ENCODE results near the gene PHLDB2. TPM values are rescaled to one million over a fixed set of nuclear protein-coding genes. Genes with fewer than 3 reads are reported as not detected.

PHLDB2 gene
- total RNA-seq, 1 donor from 2014 or later = 59.1 TPM

DNA sequence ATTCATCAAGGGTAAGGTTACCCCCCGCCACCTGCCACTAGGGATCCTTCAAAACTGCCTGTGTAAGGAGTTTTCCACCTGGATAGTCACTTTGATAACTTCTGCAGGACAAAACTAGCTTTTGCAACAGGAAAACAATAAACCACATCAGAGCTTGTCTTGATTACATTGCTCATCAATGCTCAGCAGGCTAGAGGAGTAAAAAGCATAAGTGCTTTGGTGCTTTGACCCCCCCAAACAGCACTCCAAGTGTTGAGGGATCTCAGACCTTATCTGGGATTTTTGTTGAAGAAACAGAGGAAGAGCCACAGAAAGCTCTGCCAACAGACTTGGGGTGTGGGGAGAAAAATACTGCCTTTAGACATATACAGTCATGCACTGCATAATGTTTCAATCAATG, 10.8 kb upstream of the PHLDB2 start:
- no peak overlapping the region for H3K4me3 Mint-ChIP-seq (ENCODE audit: low read depth)
- no peak overlapping the region for H3K27ac Mint-ChIP-seq
- DNase-seq (ENCODE audit: low spot score, unreplicated experiment) = no peak
- TF ChIP-seq, protein P1, sequence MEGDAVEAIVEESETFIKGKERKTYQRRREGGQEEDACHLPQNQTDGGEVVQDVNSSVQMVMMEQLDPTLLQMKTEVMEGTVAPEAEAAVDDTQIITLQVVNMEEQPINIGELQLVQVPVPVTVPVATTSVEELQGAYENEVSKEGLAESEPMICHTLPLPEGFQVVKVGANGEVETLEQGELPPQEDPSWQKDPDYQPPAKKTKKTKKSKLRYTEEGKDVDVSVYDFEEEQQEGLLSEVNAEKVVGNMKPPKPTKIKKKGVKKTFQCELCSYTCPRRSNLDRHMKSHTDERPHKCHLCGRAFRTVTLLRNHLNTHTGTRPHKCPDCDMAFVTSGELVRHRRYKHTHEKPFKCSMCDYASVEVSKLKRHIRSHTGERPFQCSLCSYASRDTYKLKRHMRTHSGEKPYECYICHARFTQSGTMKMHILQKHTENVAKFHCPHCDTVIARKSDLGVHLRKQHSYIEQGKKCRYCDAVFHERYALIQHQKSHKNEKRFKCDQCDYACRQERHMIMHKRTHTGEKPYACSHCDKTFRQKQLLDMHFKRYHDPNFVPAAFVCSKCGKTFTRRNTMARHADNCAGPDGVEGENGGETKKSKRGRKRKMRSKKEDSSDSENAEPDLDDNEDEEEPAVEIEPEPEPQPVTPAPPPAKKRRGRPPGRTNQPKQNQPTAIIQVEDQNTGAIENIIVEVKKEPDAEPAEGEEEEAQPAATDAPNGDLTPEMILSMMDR (IDR thresholded peaks at IDR 0.05; ENCODE audit: unreplicated experiment) = no peak
- H3K9me3 Mint-ChIP-seq (ENCODE audit: low read depth) = no peaks in the 10 kb centered on the region
- H3K36me3 Mint-ChIP-seq (ENCODE audit: insufficient read depth) = peaks cover 13% of the 10 kb centered on the region
- H3K4me1 Mint-ChIP-seq (ENCODE audit: low read depth) = peaks cover 10% of the 10 kb centered on the region
- no peaks in the 10 kb centered on the region for H3K27me3 Mint-ChIP-seq

DNA sequence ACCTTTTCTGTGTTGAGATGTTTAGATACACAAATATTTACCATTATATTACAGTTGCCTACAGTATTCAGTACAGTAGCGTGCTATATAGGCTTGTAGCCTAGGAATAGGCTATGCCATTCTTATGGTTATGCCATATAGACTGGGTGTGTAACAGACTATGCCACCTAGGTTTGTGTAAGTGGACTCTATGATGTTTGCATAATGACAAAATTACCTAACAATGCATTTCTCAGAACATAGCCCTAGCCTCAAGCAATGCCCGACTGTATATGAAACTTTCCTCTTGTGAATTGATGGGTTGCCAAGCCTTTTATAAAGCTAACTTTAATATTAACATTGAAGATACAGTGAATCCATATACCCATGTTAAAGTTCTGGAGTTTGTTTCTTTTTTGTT, 10.3 kb upstream of the PHLDB2 start:
- TF ChIP-seq, protein P1 (IDR thresholded peaks at IDR 0.05; ENCODE audit: unreplicated experiment) = no peak
- no peak for DNase-seq (ENCODE audit: low spot score, unreplicated experiment)
- Mint-ChIP-seq H3K27me3 (no peaks in the 10 kb centered on the region), H3K4me1 (ENCODE audit: low read depth) (peaks cover 10% of the 10 kb centered on the region), H3K4me3 (ENCODE audit: low read depth) (no peak overlapping the region), H3K27ac (no peak overlapping the region), H3K36me3 (ENCODE audit: insufficient read depth) (peaks cover 13% of the 10 kb centered on the region), H3K9me3 (ENCODE audit: low read depth) (no peaks in the 10 kb centered on the region)

DNA sequence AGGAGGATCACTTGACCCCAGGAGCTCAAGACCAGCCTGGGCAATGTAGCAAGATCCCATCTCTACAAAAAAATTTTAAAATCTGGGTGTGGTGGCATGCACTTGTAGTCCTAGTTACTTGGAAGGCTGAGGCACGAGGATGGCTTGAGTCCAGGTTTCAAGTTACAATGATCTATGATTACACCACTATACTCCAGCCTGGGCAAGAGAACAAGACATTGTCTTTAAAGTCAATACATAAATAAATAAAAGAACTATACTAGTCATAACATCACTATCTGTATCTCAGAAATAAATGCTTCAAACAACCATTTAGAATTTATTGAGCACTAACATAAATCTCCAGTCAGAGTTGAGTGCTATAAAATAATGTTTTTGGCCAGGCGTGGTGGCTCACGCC, 8.5 kb upstream of the PHLDB2 start:
- no peaks in the 10 kb centered on the region for H3K27me3 Mint-ChIP-seq
- H3K4me3 Mint-ChIP-seq (ENCODE audit: low read depth) = no peak overlapping the region
- no peak for DNase-seq (ENCODE audit: low spot score, unreplicated experiment)
- H3K9me3 Mint-ChIP-seq (ENCODE audit: low read depth) = no peaks in the 10 kb centered on the region
- no peak overlapping the region for H3K27ac Mint-ChIP-seq
- peaks cover 17% of the 10 kb centered on the region for H3K4me1 Mint-ChIP-seq (ENCODE audit: low read depth)
- peaks cover 15% of the 10 kb centered on the region for H3K36me3 Mint-ChIP-seq (ENCODE audit: insufficient read depth)
- TF ChIP-seq, protein P1 (IDR thresholded peaks at IDR 0.05; ENCODE audit: unreplicated experiment) = no peak

- no peak overlapping the region for H3K4me3 Mint-ChIP-seq (ENCODE audit: low read depth)
- no peaks in the 10 kb centered on the region for H3K27me3 Mint-ChIP-seq
- peaks cover 17% of the 10 kb centered on the region for H3K4me1 Mint-ChIP-seq (ENCODE audit: low read depth)
- H3K27ac Mint-ChIP-seq = peak overlapping the region; percentile 7
- TF ChIP-seq, protein P1 (IDR thresholded peaks at IDR 0.05; ENCODE audit: unreplicated experiment) = no peak
- no peak for DNase-seq (ENCODE audit: low spot score, unreplicated experiment)
- no peaks in the 10 kb centered on the region for H3K9me3 Mint-ChIP-seq (ENCODE audit: low read depth)
- H3K36me3 Mint-ChIP-seq (ENCODE audit: insufficient read depth) = peaks cover 13% of the 10 kb centered on the region
These were observed 7.5 kb upstream of the PHLDB2 start for GRCh38 chr3:111851511-111851954.

DNA sequence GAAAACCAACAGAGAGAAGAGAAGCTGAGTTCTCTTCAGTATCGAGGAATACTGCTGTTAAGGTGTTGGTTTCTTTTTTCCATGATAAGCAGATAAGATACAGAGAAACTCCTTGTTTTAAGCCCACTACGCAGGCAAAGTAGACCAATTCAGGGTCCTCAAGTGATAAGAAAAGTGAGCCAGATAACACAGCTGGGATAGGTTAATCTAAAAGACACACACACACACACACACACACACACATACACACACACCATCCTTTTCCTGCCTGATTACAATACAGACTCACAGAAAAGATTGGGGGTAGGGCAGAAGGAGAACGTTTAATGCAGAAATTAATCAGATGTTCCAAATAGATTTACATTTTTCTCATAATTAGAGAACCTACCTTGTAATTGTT, 6.5 kb upstream of the PHLDB2 start:
- peaks cover 17% of the 10 kb centered on the region for H3K4me1 Mint-ChIP-seq (ENCODE audit: low read depth)
- no peaks in the 10 kb centered on the region for H3K27me3 Mint-ChIP-seq
- peaks cover 13% of the 10 kb centered on the region for H3K36me3 Mint-ChIP-seq (ENCODE audit: insufficient read depth)
- no peak overlapping the region for H3K27ac Mint-ChIP-seq
- TF ChIP-seq, protein P1 (IDR thresholded peaks at IDR 0.05; ENCODE audit: unreplicated experiment) = no peak
- DNase-seq (ENCODE audit: low spot score, unreplicated experiment) = no peak
- H3K9me3 Mint-ChIP-seq (ENCODE audit: low read depth) = no peaks in the 10 kb centered on the region
- no peak overlapping the region for H3K4me3 Mint-ChIP-seq (ENCODE audit: low read depth)

Data from progenitor cell of endocrine pancreas (in vitro differentiated cells).